ENCODE results near the gene RAPGEF3.

Gene RAPGEF3

GRCh38 chr12:47754881-47755280 is 3.8 kb downstream of the RAPGEF3 start:
- Histone ChIP-seq H3K9ac (ENCODE audit: low read length in 2 of 2) (no peak overlapping the region), H3K27me3 (ENCODE audit: control insufficient read depth in 1 of 2, insufficient read depth in 2 of 2, low read length in 2 of 2) (no peaks in the 10 kb centered on the region), H3K9me3 (ENCODE audit: control insufficient read depth in 2 of 2, low read length in 2 of 2) (no peaks in the 10 kb centered on the region), H3K27ac (ENCODE audit: low read length) (peak overlapping the region; percentile 24), H3K36me3 (ENCODE audit: control insufficient read depth in 2 of 2, insufficient read depth in 2 of 2, low read length in 2 of 2) (no peaks in the 10 kb centered on the region), H3K4me1 (ENCODE audit: control insufficient read depth, insufficient read depth, low read length) (peaks cover 42% of the 10 kb centered on the region), H3K4me3 (ENCODE audit: low read length in 2 of 2) (peak overlapping the region in 1 of 2 donors; percentile 40)

- H3K4me1 ChIP-seq (ENCODE audit: control insufficient read depth, insufficient read depth, low read length), result peaks cover 37% of the 10 kb centered on the region
- H3K27me3 ChIP-seq (ENCODE audit: control insufficient read depth in 1 of 2, insufficient read depth in 2 of 2, low read length in 2 of 2), result no peaks in the 10 kb centered on the region
- no peaks in the 10 kb centered on the region for H3K9me3 ChIP-seq (ENCODE audit: control insufficient read depth in 2 of 2, low read length in 2 of 2)
- H3K9ac ChIP-seq (ENCODE audit: low read length in 2 of 2), result peak overlapping the region in 1 of 2 donors; percentile 20
- H3K4me3 ChIP-seq (ENCODE audit: low read length in 2 of 2), result no peak overlapping the region
- H3K36me3 ChIP-seq (ENCODE audit: control insufficient read depth in 2 of 2, insufficient read depth in 2 of 2, low read length in 2 of 2), result no peaks in the 10 kb centered on the region
- H3K27ac ChIP-seq (ENCODE audit: low read length), result peak overlapping the region; percentile 24
These were observed 4.6 kb downstream of the RAPGEF3 start for GRCh38 chr12:47754126-47754525.

GRCh38 chr12:47753021-47754001 is 5.4 kb downstream of the RAPGEF3 start:
- Histone ChIP-seq H3K36me3 (ENCODE audit: control insufficient read depth in 2 of 2, insufficient read depth in 2 of 2, low read length in 2 of 2) (no peaks in the 10 kb centered on the region), H3K9me3 (ENCODE audit: control insufficient read depth in 2 of 2, low read length in 2 of 2) (no peaks in the 10 kb centered on the region), H3K4me3 (ENCODE audit: low read length in 2 of 2) (peak overlapping the region in 1 of 2 donors; percentile 22), H3K27me3 (ENCODE audit: control insufficient read depth in 1 of 2, insufficient read depth in 2 of 2, low read length in 2 of 2) (no peaks in the 10 kb centered on the region), H3K4me1 (ENCODE audit: control insufficient read depth, insufficient read depth, low read length) (peaks cover 33% of the 10 kb centered on the region), H3K9ac (ENCODE audit: low read length in 2 of 2) (peak overlapping the region in 1 of 2 donors; percentile 36), H3K27ac (ENCODE audit: low read length) (no peak overlapping the region)

- peaks cover 25% of the 10 kb centered on the region for H3K4me1 ChIP-seq (ENCODE audit: control insufficient read depth, insufficient read depth, low read length)
- no peak overlapping the region for H3K9ac ChIP-seq (ENCODE audit: low read length in 2 of 2)
These were observed 6.1 kb downstream of the RAPGEF3 start for GRCh38 chr12:47752552-47752951.

GRCh38 chr12:47752121-47752520 is 6.6 kb downstream of the RAPGEF3 start:
- no peaks in the 10 kb centered on the region for H3K36me3 ChIP-seq (ENCODE audit: control insufficient read depth in 2 of 2, insufficient read depth in 2 of 2, low read length in 2 of 2)
- peaks cover 0 to 2% of the 10 kb centered on the region in 2 donors for H3K27me3 ChIP-seq (ENCODE audit: control insufficient read depth in 1 of 2, insufficient read depth in 2 of 2, low read length in 2 of 2)
- no peak overlapping the region for H3K9ac ChIP-seq (ENCODE audit: low read length in 2 of 2)
- H3K27ac ChIP-seq (ENCODE audit: low read length), result no peak overlapping the region
- H3K9me3 ChIP-seq (ENCODE audit: control insufficient read depth in 2 of 2, low read length in 2 of 2), result no peaks in the 10 kb centered on the region
- no peak overlapping the region for H3K4me3 ChIP-seq (ENCODE audit: low read length in 2 of 2)
- peaks cover 23% of the 10 kb centered on the region for H3K4me1 ChIP-seq (ENCODE audit: control insufficient read depth, insufficient read depth, low read length)

More at GRCh38 chr12:47752552-47752951, 6.1 kb downstream of the RAPGEF3 start:
- no peaks in the 10 kb centered on the region for H3K9me3 ChIP-seq (ENCODE audit: control insufficient read depth in 2 of 2, low read length in 2 of 2)
- peaks cover 0 to 2% of the 10 kb centered on the region in 2 donors for H3K27me3 ChIP-seq (ENCODE audit: control insufficient read depth in 1 of 2, insufficient read depth in 2 of 2, low read length in 2 of 2)
- H3K27ac ChIP-seq (ENCODE audit: low read length), result no peak overlapping the region
- no peaks in the 10 kb centered on the region for H3K36me3 ChIP-seq (ENCODE audit: control insufficient read depth in 2 of 2, insufficient read depth in 2 of 2, low read length in 2 of 2)
- H3K4me3 ChIP-seq (ENCODE audit: low read length in 2 of 2), result no peak overlapping the region

- Histone ChIP-seq H3K4me3 (ENCODE audit: low read length in 2 of 2) (no peak overlapping the region), H3K27me3 (ENCODE audit: control insufficient read depth in 1 of 2, insufficient read depth in 2 of 2, low read length in 2 of 2) (peaks cover 0 to 2% of the 10 kb centered on the region in 2 donors), H3K27ac (ENCODE audit: low read length) (no peak overlapping the region), H3K36me3 (ENCODE audit: control insufficient read depth in 2 of 2, insufficient read depth in 2 of 2, low read length in 2 of 2) (no peaks in the 10 kb centered on the region), H3K9me3 (ENCODE audit: control insufficient read depth in 2 of 2, low read length in 2 of 2) (no peaks in the 10 kb centered on the region), H3K4me1 (ENCODE audit: control insufficient read depth, insufficient read depth, low read length) (peaks cover 23% of the 10 kb centered on the region), H3K9ac (ENCODE audit: low read length in 2 of 2) (no peak overlapping the region)
These were observed 7.1 kb downstream of the RAPGEF3 start for GRCh38 chr12:47751561-47751960.

- Histone ChIP-seq H3K36me3 (ENCODE audit: control insufficient read depth in 2 of 2, insufficient read depth in 2 of 2, low read length in 2 of 2) (no peaks in the 10 kb centered on the region), H3K27me3 (ENCODE audit: control insufficient read depth in 1 of 2, insufficient read depth in 2 of 2, low read length in 2 of 2) (peaks cover 0 to 2% of the 10 kb centered on the region in 2 donors), H3K27ac (ENCODE audit: low read length) (no peak overlapping the region), H3K9me3 (ENCODE audit: control insufficient read depth in 2 of 2, low read length in 2 of 2) (no peaks in the 10 kb centered on the region), H3K4me3 (ENCODE audit: low read length in 2 of 2) (no peak overlapping the region), H3K4me1 (ENCODE audit: control insufficient read depth, insufficient read depth, low read length) (peaks cover 23% of the 10 kb centered on the region), H3K9ac (ENCODE audit: low read length in 2 of 2) (no peak overlapping the region)
These were observed 7.7 kb downstream of the RAPGEF3 start for GRCh38 chr12:47750916-47751470.

GRCh38 chr12:47750229-47750798 is 8.4 kb downstream of the RAPGEF3 start:
- Histone ChIP-seq H3K9ac (ENCODE audit: low read length in 2 of 2) (no peak overlapping the region), H3K9me3 (ENCODE audit: control insufficient read depth in 2 of 2, low read length in 2 of 2) (no peaks in the 10 kb centered on the region), H3K27ac (ENCODE audit: low read length) (no peak overlapping the region), H3K4me3 (ENCODE audit: low read length in 2 of 2) (no peak overlapping the region), H3K36me3 (ENCODE audit: control insufficient read depth in 2 of 2, insufficient read depth in 2 of 2, low read length in 2 of 2) (no peaks in the 10 kb centered on the region), H3K27me3 (ENCODE audit: control insufficient read depth in 1 of 2, insufficient read depth in 2 of 2, low read length in 2 of 2) (peaks cover 0 to 2% of the 10 kb centered on the region in 2 donors), H3K4me1 (ENCODE audit: control insufficient read depth, insufficient read depth, low read length) (peaks cover 23% of the 10 kb centered on the region)

GRCh38 chr12:47748899-47749298 is 9.8 kb downstream of the RAPGEF3 start:
- Histone ChIP-seq H3K27me3 (ENCODE audit: control insufficient read depth in 1 of 2, insufficient read depth in 2 of 2, low read length in 2 of 2) (peaks cover 0 to 2% of the 10 kb centered on the region in 2 donors), H3K27ac (ENCODE audit: low read length) (no peak overlapping the region), H3K4me3 (ENCODE audit: low read length in 2 of 2) (no peak overlapping the region), H3K9ac (ENCODE audit: low read length in 2 of 2) (no peak overlapping the region), H3K4me1 (ENCODE audit: control insufficient read depth, insufficient read depth, low read length) (peaks cover 20% of the 10 kb centered on the region), H3K36me3 (ENCODE audit: control insufficient read depth in 2 of 2, insufficient read depth in 2 of 2, low read length in 2 of 2) (no peaks in the 10 kb centered on the region), H3K9me3 (ENCODE audit: control insufficient read depth in 2 of 2, low read length in 2 of 2) (no peaks in the 10 kb centered on the region)

GRCh38 chr12:47748507-47748828 is 10.2 kb downstream of the RAPGEF3 start:
- no peaks in the 10 kb centered on the region for H3K36me3 ChIP-seq (ENCODE audit: control insufficient read depth in 2 of 2, insufficient read depth in 2 of 2, low read length in 2 of 2)
- peaks cover 16% of the 10 kb centered on the region for H3K4me1 ChIP-seq (ENCODE audit: control insufficient read depth, insufficient read depth, low read length)
- H3K27ac ChIP-seq (ENCODE audit: low read length), result no peak overlapping the region
- peaks cover 0 to 2% of the 10 kb centered on the region in 2 donors for H3K27me3 ChIP-seq (ENCODE audit: control insufficient read depth in 1 of 2, insufficient read depth in 2 of 2, low read length in 2 of 2)
- no peaks in the 10 kb centered on the region for H3K9me3 ChIP-seq (ENCODE audit: control insufficient read depth in 2 of 2, low read length in 2 of 2)
- no peak overlapping the region for H3K9ac ChIP-seq (ENCODE audit: low read length in 2 of 2)
- H3K4me3 ChIP-seq (ENCODE audit: low read length in 2 of 2), result no peak overlapping the region
